NCI-H128 (cell line): Measurements from ENCODE around the gene PTX3.

Experiments
- DNase-seq: peaks from one replicate; lab custom pipeline; 2025; ENCODE audit not compliant: unreplicated experiment; lab: John Stamatoyannopoulos, UW

Gene PTX3

DNA sequence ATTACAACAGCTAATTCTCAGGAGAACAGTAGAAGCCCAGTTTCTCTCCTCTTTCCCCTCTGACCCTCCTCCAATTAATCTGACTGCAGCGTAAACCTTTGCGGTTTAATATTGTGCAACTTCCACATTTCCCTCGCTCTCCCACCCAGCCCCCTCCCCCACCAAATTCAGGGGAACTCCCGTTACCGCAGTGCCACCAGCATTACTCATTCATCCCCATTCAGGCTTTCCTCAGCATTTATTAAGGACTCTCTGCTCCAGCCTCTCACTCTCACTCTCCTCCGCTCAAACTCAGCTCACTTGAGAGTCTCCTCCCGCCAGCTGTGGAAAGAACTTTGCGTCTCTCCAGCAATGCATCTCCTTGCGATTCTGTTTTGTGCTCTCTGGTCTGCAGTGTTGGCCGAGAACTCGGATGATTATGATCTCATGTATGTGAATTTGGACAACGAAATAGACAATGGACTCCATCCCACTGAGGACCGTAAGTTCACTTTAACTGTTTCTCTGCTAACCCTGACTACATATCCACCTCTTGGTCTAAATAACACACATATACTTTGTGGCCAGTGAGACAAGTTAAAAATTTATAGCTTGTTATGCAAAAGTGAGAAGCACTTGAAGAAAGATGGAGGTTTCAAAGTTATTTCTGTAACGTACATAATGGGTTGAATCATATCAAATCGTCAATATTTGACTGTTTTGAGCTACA lies at the start of gene PTX3:
Gene PTX3, plus strand, starts transcription at position 268 of the 709 bp plus-strand sequence. Its CDS starts 84 bp downstream, at position 352.
- no peak for DNase-seq

- DNase-seq: no peak
These were observed 48.8 kb upstream of the PTX3 start for GRCh38 chr3:157387708-157388435.

DNA sequence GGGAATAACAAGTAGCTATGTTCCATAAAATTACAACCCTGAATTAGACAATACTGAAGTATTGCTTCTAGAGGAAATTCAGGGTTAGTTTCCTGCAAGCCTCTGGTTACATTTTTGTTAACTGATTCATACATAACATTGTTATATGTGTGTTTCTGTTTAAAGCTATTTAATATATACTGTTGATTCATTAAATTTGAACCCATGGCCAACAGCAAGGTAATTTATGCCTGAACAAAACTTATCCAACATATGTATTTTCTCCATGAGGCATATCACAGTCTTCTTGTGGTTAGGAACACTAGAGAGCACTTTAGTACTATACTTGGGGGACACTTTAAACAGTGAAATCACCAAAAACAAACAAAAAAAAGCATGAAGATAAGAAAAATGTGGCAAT lies 47.7 kb upstream of the PTX3 start:
- DNase-seq: no peak

GRCh38 chr3:157390713-157391515 lies 45.7 kb upstream of the PTX3 start:
- no peak for DNase-seq

DNA sequence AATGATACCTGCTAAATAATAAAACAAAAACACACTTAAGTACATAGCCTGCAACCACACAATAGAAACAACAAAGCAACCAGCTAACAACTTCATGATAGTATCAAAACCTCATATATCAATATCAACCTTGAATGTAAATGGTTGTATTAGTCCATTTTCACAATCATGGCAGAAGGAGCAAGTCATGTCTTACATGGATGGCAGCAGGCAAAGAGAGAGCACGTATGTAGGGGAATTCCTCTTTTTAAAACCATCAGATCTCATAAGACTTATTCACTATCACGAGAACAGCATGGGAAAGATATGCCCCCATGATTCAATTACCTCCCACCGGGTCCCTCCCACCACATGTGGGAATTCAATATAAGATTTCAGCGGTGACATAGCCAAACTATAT lies 44.5 kb upstream of the PTX3 start:
- no peak for DNase-seq

DNA sequence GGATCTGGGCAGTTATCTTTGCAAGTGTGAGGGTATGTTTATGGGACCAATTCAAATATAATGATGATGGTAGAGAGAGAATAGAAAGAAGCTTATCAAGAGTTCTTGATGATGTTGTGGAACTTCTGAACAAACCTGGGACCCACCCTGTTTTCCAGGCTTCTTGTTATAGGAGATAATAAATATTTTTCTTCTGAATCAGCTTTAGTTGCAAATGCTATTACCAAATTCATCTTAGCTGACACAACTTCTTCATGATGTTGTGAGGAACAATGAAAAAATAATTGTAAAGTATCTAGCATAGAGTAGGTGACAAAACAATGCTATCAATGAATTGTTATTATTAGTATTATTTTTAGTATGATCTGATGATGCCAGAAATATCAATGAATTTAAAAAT lies 43.5 kb upstream of the PTX3 start:
- no peak for DNase-seq

DNA sequence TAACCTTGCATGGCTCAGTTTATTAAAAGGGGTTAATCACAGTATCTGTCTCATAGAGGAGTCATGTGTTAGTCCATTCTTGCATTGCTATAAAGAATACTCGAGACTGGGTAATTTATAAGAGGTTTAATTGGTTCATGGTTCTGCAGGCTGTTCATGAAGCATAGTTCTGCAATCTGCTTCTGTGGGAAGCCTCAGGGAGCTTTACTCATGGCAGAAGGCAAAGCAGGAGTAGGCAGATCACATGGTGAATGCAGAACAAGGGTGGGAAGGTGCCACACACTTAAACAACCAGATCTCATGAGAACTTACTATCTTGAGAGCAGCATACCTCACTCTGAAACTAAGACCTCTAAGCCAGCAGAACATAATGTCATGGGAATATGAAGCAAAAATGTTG lies 42.2 kb upstream of the PTX3 start:
- DNase-seq: no peak

DNA sequence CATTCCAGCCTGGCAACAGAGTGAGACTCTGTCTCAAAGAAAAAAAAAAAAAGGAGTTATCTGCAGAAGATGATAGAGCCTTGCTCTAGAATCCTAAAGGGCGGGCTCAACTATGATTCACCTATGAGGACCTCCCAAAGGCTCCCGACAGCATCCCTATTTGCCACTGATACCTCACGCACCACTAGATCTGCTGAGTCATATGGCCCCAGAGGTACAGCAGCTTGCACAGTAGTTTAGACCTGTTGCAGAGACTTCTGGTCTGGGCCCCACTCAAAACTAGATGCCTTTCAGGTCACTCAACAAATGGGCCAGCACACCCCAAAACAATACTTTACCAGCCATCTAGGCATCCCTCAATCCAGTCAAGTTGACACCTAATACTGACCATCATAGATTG lies 38.1 kb upstream of the PTX3 start:
- no peak for DNase-seq

DNA sequence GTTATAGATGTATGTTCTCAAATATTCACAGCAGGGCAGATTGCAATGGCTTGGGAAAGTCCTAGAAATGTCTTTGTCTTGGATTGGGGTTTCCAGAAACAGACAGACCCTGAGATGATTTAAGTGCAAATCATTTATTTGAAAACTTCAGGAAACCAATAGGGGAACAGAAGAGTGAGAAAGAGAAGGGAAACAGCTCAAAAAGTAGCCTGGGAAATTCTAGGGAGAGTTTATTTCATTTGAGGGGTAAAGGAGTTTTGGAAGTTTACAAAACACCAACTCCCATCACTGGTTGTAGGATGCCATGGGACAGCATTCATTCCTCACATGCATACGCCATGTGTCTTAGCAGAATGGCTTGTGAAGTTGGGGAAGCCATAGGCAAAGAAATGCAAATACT lies 32.3 kb upstream of the PTX3 start:
- DNase-seq: no peak

- no peak for DNase-seq
These were observed 31.2 kb upstream of the PTX3 start for GRCh38 chr3:157405457-157405856.

DNA sequence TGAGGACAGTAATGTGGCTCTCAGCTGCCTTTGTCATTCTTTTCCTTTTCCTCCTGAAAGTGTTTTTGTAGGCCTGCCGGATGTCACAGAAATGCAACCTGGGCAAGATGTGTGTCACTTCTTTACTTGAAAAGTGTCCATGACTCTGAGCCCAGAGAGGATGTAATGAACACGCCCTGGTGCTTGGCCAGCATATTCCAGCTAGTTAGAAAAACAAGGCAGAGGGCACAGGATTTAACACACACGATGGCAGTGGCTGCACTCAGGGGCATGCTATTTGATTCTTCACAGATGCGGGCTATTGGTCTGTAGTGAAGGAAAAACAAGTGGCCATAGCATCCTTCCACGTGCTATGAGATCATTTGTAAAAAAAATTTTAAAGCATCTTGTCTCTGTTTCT lies 30.3 kb upstream of the PTX3 start:
- DNase-seq: no peak

DNA sequence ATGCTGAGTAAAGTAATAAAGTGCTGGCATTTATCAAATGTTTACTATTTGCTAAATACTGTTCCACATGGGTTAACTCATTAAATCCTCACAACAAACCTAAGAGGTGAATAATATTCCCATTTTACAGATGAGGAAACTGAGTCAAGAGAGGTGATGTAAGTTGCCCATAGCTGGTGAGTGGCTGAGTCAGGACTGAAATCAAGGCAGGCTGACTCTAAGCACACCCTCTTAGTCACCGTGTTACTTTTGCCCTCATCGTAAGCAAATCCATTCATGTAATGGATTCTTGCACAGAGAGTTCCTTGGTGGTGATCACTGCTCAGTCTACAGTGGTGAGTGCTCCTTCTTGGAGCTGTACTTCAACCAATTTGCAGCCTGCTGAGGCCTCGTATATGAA lies 28.9 kb upstream of the PTX3 start:
- no peak for DNase-seq

DNA sequence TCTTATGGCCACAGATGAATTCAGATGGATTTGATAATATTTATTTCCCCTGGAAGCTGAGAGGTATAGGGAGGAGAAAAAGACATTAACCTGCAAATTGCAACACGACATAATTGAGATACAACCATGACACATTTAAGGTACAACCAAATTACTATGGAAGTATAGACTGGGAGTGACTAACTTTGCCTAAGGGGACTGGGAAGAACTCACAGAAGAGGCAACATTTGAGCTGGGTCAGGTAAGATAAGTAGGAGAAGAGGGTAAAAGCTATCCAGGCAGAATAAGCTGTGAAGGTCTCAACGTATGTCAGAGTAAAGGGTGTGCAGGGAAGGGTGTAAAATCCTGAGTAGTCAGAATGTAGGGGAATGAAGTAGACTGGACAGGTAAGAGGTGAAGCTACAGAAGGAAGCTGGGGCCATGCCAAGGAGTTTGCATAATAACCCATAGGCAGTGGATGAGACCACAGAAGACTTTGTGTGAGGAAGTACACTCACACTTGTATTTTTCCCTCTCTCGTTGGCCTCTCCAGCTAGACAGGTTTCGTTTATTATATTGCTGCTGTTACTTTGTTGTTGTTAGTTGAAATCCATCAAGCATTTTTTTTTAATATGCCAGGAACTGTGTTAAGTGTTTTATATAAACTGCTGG lies 28.0 kb upstream of the PTX3 start:
- no peak for DNase-seq

GRCh38 chr3:157409516-157409915 lies 27.1 kb upstream of the PTX3 start:
- DNase-seq: no peak

- DNase-seq: no peak
These were observed 25.7 kb upstream of the PTX3 start for GRCh38 chr3:157410945-157411344.

DNA sequence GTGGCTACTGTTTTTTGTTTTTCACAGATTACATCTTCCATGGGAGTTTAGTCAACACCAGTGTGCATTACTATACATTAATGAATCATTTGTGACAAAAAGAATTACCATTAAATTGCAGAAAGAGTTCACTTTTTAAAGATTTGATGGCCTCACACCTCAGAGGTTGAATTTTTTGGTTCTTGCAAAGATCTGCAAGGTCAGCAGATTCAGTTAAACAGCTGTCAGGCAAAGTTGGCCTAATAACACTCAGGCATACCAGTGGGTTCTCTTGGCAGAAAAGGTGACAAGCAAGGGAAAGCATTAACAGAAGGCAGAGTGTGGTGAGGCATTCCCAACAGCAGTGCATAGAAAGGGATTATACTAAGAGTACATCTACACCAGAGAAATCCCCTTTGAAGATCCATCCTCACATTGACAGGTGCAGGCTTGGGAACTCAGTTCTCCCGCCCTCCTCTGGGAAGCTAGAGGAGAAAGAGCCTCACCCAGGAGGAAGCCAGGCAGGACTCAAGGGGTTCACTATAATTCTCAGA lies 24.3 kb upstream of the PTX3 start:
- no peak for DNase-seq

- no peak for DNase-seq
These were observed 21.8 kb upstream of the PTX3 start for GRCh38 chr3:157414861-157415260.

DNA sequence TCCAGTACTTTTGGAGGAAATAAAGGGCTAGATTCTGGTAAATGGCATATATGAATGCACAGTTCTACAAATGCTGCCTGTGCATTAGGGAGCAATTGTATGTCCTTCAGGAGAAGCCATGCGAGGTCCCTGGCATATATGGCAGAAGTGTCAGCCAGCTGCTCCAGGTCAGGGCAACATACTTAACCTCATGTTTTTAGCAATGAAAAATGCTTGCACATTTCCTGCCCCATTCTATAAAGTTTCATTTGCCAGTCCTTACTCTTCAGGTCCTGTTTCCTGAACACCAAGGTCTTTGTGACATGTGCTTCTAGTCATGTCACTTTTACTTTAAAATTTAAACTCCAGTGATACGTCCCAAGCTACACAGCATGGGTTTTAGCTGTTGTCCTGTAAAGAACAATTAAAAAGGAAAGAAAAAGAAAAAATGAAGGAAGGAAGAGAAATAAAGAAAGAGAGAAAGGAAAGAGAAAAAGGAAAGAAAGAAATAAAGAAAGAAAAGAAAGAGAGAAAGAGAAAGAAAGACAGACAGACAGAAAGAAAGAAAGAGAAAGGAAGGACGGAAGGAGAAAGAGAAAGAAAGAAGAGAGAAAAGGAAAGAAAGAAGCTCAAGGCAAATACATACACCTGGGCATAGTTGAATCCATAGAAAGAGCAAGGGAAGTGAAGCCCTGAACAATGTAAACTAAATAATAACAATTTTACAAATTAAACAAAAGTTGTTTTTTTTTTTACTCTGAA lies 20.1 kb upstream of the PTX3 start:
- no peak for DNase-seq

- DNase-seq: no peak
These were observed 19.4 kb upstream of the PTX3 start for GRCh38 chr3:157417247-157417646.

GRCh38 chr3:157418104-157418503 lies 18.5 kb upstream of the PTX3 start:
- no peak for DNase-seq
